Tibial artery (tissue), 4 donors: ENCODE data around the gene ATF6B.

Experiments
- DNase-seq, 2 donors: peaks; one replicate each; pipeline ENCODE4 v3.0.0-alpha.2; 2019
- H3K27ac ChIP-seq, 2 donors: fragments of 200-600 bp; sonication (generic) in 1 of 2; 1 replicate in 1 of 2; 2 replicates in 1 of 2; pipeline ENCODE4 v1.5.1; 2018 to 2019; ENCODE audit warnings: mild to moderate bottlenecking in 1 of 2
- H3K27me3 ChIP-seq, 2 donors: fragments of 200-600 bp; sonication (generic) in 1 of 2; one replicate each; pipeline versions ENCODE4 v1.5.1 to v1.6.0; 2016 to 2019
- H3K36me3 ChIP-seq, 3 donors: fragments of 200-600 bp; sonication (generic) in 2 of 3; one replicate each; pipeline ENCODE4 v1.5.1; 2016 to 2019; ENCODE audit warnings: mild to moderate bottlenecking in 2 of 3
- H3K4me1 ChIP-seq, 4 donors: fragments of 200-600 bp; sonication (generic) in 2 of 4; 1 replicate in 3 of 4; 2 replicates in 1 of 4; pipeline ENCODE4 v1.5.1; 2016 to 2019
- H3K4me3 ChIP-seq, 2 donors: fragments of 200-600 bp; sonication (generic) in 1 of 2; 1 replicate in 1 of 2; 2 replicates in 1 of 2; pipeline ENCODE4 v1.5.1; 2018 to 2019; ENCODE audit warnings: mild to moderate bottlenecking in 2 of 2
- H3K9me3 ChIP-seq, 3 donors: fragments of 200-600 bp; sonication (generic) in 1 of 3; one replicate each; pipeline ENCODE4 v1.5.1; 2016 to 2019
- CTCF ChIP-seq, 2 experiments: fragments of 200-600 bp in 1 of 2; fragments of 450-650 bp in 1 of 2; IDR thresholded peaks; one replicate each; pipeline ENCODE4 v1.5.1; 2017 to 2019; ENCODE audit warnings: antibody characterized with exemption in 2 of 2, mild to moderate bottlenecking in 1 of 2, moderate library complexity in 1 of 2
- intact Hi-C: fragments of 100-400 bp; cut with DNase I; formaldehyde crosslinking; loops from one replicate; pipeline ENCODE4 v1.15.0; 2023; ENCODE audit warnings: low total_unique reads

Gene ATF6B

GRCh38 chr6:32164295-32164694, 36.2 kb upstream of the ATF6B start, which contains the start of gene EGFL8:
TSS of gene EGFL8 (plus strand) at chr6:32164595. CDS start at chr6:32166166, 1,571 bp downstream.
- TF ChIP-seq CTCF (IDR thresholded peaks at IDR 0.05): no peak
- H3K27me3 ChIP-seq: no peaks in the 10 kb centered on the region
- DNase-seq: no peak
- H3K27ac ChIP-seq: peak within 1 kb of the TSS in 1 of 2 donors; percentile 19
- no peaks in the 10 kb centered on the region for H3K4me1 ChIP-seq
- H3K4me3 ChIP-seq: no peak within 1 kb of the TSS
- H3K9me3 ChIP-seq: no peaks in the 10 kb centered on the region
- H3K36me3 ChIP-seq: peaks cover 28 to 85% (median 53%) of the 10 kb centered on the region in 3 donors
- intact Hi-C loops: no loop called here

- no peak for TF ChIP-seq CTCF (IDR thresholded peaks at IDR 0.05)
- H3K36me3 ChIP-seq: peaks cover 28 to 84% (median 53%) of the 10 kb centered on the region in 3 donors
- intact Hi-C loops: no loop called here
These were observed 35.7 kb upstream of the ATF6B start for GRCh38 chr6:32163559-32164258.

GRCh38 chr6:32158052-32158451, 30.0 kb upstream of the ATF6B start:
- Histone ChIP-seq H3K4me3 (no peak overlapping the region), H3K36me3 (peaks cover 18 to 72% (median 26%) of the 10 kb centered on the region in 3 donors), H3K4me1 (peaks cover 0 to 20% (median 13%) of the 10 kb centered on the region in 4 donors), H3K27me3 (no peaks in the 10 kb centered on the region), H3K9me3 (no peaks in the 10 kb centered on the region), H3K27ac (no peak overlapping the region)
- DNase-seq: no peak
- TF ChIP-seq CTCF (IDR thresholded peaks at IDR 0.05): no peak
- intact Hi-C loops: no loop called here

More at GRCh38 chr6:32163559-32164258, 35.7 kb upstream of the ATF6B start:
- Histone ChIP-seq H3K4me3 (no peak overlapping the region), H3K27ac (peak overlapping the region in 1 of 2 donors; percentile 19), H3K27me3 (no peaks in the 10 kb centered on the region), H3K4me1 (no peaks in the 10 kb centered on the region), H3K9me3 (no peaks in the 10 kb centered on the region)
- DNase-seq: no peak

GRCh38 chr6:32156891-32157290, 28.8 kb upstream of the ATF6B start:
- no peaks in the 10 kb centered on the region for H3K27me3 ChIP-seq
- TF ChIP-seq CTCF (IDR thresholded peaks at IDR 0.05): no peak
- H3K4me3 ChIP-seq: no peak overlapping the region
- H3K4me1 ChIP-seq: peaks cover 0 to 32% (median 23%) of the 10 kb centered on the region in 4 donors
- intact Hi-C loops: loop anchor here (2.0 kb wide), 1 partner anchor 18 kb away; no protein-coding TSS in a partner anchor
- no peak overlapping the region for H3K27ac ChIP-seq
- no peak for DNase-seq
- H3K36me3 ChIP-seq: peaks cover 13 to 61% (median 17%) of the 10 kb centered on the region in 3 donors
- H3K9me3 ChIP-seq: no peaks in the 10 kb centered on the region

- H3K36me3 ChIP-seq: peaks cover 13 to 41% (median 17%) of the 10 kb centered on the region in 3 donors
- H3K4me3 ChIP-seq: peak overlapping the region; percentile 67 to 81
- no peaks in the 10 kb centered on the region for H3K9me3 ChIP-seq
- H3K27me3 ChIP-seq: no peaks in the 10 kb centered on the region
- peaks cover 0 to 49% (median 39%) of the 10 kb centered on the region in 4 donors for H3K4me1 ChIP-seq
- peak; percentile 60 to 83 for DNase-seq
- intact Hi-C loops: loop anchor here (2.0 to 5.0 kb wide), 2 partner anchors 36 to 67 kb away; no protein-coding TSS in a partner anchor
- TF ChIP-seq CTCF (IDR thresholded peaks at IDR 0.05): peak; percentile 57 to 69
- peak overlapping the region; percentile 92 to 98 for H3K27ac ChIP-seq
These were observed 26.6 kb upstream of the ATF6B start for GRCh38 chr6:32154514-32155161.
